Adrenal gland (tissue), 5 donors: ENCODE data around the gene FGD5.

Experiments used
- POLR2A ChIP-seq, 2 donors: fragments of 450-650 bp; IDR thresholded peaks; one replicate each; pipeline ENCODE4 v1.6.1; 2017; ENCODE audit warnings: antibody characterized with exemption in 2 of 2, mild to moderate bottlenecking in 2 of 2, moderate library complexity in 1 of 2
- TF ChIP-seq, protein P1 (sequence below), 6 experiments: fragments of 450-650 bp in 4 of 6; fragments of 200-600 bp in 2 of 6; sonication (generic) in 1 of 6; IDR thresholded peaks; 1 replicate in 5 of 6; 2 replicates in 1 of 6; pipeline versions ENCODE4 v1.5.1 to v1.8.0; 2016 to 2021; ENCODE audit warnings: antibody characterized with exemption in 6 of 6, mild to moderate bottlenecking in 2 of 6, moderate library complexity in 1 of 6
- donor health status: DM: no; HTN: no; CAD: no.

DNA sequence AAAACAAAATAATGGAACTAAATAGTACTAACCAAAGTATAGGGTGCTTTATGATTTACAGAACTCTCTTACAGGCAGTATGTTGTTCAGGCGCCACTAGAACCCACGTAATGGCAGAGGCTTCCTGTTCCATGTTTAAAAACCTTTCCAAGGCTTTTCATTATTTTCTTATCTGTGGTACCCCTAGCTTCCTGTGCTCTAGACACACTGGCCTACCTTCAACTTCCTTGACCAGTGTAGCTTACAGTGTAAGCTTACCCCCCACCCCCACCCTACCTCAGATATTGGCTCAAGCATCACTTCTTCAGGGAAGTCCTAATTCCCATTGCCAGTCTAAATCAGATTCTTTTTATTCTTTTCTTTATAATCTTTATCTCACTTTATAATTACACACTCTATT lies 131.5 kb downstream of the FGD5 start:
- TF ChIP-seq, protein P1, sequence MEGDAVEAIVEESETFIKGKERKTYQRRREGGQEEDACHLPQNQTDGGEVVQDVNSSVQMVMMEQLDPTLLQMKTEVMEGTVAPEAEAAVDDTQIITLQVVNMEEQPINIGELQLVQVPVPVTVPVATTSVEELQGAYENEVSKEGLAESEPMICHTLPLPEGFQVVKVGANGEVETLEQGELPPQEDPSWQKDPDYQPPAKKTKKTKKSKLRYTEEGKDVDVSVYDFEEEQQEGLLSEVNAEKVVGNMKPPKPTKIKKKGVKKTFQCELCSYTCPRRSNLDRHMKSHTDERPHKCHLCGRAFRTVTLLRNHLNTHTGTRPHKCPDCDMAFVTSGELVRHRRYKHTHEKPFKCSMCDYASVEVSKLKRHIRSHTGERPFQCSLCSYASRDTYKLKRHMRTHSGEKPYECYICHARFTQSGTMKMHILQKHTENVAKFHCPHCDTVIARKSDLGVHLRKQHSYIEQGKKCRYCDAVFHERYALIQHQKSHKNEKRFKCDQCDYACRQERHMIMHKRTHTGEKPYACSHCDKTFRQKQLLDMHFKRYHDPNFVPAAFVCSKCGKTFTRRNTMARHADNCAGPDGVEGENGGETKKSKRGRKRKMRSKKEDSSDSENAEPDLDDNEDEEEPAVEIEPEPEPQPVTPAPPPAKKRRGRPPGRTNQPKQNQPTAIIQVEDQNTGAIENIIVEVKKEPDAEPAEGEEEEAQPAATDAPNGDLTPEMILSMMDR (IDR thresholded peaks at IDR 0.05): no peak
- no peak for TF ChIP-seq POLR2A (IDR thresholded peaks at IDR 0.05)
